ENCODE results near the gene SNCB.

SNCB gene

DNA sequence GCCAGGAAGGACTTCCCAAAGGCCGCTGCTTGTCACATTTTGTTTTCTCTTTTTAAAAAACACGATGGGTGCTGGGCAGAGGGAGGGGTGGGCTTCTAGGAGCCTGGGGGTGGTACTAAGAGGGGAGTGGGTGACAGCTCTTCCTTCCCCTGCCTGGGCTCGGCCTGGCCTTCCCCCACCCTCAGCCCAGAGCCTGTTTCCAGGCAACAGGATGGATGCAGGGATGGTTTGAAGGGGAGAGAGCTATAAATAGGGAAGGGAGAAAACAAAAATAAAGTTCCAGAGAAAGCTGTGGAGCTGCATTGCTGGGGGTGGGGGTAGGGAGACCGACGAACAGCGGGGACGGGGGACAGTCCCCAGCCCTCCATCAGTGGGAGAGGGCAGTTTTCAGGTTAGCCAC, 13.8 kb downstream of the SNCB start:
- FAIRE-seq (no peak), DNase-seq (ENCODE audit: insufficient read length) (no peak)
- TF ChIP-seq POLR2A (IDR thresholded peaks at IDR 0.05; ENCODE audit: low read depth, low read length) (no peak), TAF1 (IDR thresholded peaks at IDR 0.05; ENCODE audit: borderline replicate concordance, low read depth, low read length) (no peak), POLR2AphosphoS5 (IDR thresholded peaks at IDR 0.05; ENCODE audit: low read depth, low read length) (no peak)

DNA sequence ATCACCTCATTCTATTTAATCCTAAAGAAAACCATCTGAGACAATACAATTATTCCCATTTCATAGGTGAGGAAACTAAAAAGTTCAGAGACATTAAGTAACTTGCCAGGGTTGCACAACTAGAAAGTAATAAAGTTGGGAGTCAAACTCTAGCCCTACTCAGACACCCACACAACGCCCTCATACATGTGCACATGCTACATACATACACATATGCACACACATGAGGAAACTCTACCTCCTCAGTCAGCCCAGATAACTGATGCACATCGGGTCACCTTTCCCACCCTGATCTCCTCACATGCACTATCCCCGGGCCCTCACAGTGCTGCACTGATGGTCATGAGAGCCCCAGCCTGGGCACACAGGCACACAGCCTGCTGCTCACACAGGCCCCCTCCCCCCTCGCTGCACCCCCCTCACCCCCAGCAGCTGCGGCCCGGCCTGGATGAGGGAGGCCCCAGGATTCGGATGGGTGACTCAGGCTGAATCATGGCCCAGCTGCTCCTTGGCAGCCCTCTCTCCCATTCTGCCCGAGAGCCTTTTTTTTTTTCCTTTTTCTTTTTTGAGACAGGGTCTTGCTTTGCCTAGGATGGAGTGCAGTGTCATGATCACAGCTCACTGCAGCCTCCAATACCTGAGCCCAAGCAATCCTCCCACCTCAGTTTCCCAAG, 15.4 kb downstream of the SNCB start:
- FAIRE-seq: no peak
- TF ChIP-seq POLR2AphosphoS5 (IDR thresholded peaks at IDR 0.05; ENCODE audit: low read depth, low read length) (no peak), POLR2A (IDR thresholded peaks at IDR 0.05; ENCODE audit: low read depth, low read length) (no peak), TAF1 (IDR thresholded peaks at IDR 0.05; ENCODE audit: borderline replicate concordance, low read depth, low read length) (no peak)

DNA sequence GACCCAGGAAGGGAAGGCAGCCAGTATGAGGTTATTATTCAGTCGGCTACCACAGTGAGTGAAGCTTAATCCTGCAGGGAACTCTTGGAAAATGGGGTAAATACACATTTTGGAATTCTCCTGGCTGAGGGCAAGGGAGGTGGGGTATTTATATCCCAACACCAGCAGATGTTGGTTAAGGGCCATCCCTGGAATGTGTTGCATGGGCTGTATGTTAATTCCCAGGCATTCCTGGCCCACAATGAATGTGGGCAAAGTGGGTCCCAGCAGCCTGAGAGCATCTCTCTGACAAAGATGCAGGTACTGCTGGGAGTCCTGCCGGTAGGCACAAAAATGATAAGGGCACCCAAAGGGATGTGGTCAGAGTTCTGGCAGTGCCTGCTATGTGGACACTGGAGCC, 17.5 kb downstream of the SNCB start:
- DNase-seq (ENCODE audit: insufficient read length) (no peak), FAIRE-seq (no peak)
- no peak for TF ChIP-seq POLR2AphosphoS5 (IDR thresholded peaks at IDR 0.05; ENCODE audit: low read depth, low read length)

More for the DNA sequence above, 15.4 kb downstream of the SNCB start:
- DNase-seq (ENCODE audit: insufficient read length): no peak

DNA sequence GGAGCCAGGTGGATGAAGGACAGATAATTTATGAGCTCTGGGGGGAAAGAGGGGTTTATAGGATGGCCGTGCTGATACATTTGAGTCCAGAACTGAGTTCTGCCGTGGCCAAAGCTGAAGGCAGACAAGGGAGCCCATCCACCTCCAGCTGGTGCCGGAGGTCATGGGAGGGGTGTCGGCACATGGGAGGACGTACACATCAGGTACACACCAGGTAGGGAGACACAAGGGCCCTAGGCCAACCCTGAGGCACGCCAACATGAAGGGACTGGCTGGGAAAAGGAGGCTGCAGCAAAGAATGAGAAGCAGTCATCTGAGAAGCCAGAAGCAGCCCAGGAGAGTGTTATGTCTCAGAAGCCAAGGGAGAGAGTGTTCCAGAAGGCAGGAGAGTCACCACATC, 18.3 kb downstream of the SNCB start:
- TF ChIP-seq POLR2AphosphoS5 (IDR thresholded peaks at IDR 0.05; ENCODE audit: low read depth, low read length): no peak
- no peak for FAIRE-seq
- DNase-seq (ENCODE audit: insufficient read length): no peak

DNA sequence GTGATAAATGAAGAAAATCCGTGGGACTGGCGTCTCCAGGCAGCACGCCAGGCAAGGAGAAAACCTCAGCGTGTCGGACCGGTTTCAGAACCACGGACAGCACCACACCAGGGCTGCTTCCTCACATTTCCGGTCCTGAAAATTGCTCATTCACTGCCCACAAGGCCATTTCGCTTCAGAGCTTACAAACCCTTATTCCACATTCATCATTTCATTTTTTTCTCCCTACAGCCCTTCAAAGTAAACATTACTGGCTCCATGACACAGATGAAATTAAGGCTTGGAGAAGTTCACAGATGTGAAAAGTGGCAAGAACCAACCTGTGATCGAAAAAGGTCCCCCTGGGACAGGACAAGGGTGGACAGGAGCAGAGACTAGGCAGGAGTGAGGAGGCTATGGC, 18.9 kb downstream of the SNCB start:
- TF ChIP-seq POLR2A (IDR thresholded peaks at IDR 0.05; ENCODE audit: low read depth, low read length) (no peak), TAF1 (IDR thresholded peaks at IDR 0.05; ENCODE audit: borderline replicate concordance, low read depth, low read length) (no peak), POLR2AphosphoS5 (IDR thresholded peaks at IDR 0.05; ENCODE audit: low read depth, low read length) (no peak)
- no peak for FAIRE-seq
- no peak for DNase-seq (ENCODE audit: insufficient read length)

DNA sequence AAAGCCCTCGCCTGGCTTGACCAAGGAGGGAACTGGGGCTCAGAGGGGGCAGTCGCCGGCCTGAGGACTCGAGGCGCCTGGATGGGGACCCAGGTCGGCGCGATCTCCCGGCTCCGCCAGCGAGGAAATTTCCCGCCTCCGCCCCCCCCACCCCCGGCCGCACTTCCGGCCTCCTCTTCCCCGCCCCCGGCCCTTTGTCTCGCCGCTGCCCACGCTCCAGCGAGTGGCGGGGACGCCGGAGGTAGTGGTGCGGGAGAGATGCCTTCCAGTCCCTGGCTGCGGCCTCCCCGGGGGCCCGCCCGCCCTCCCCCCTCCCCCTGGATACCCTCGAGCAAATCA, 19.9 kb downstream of the SNCB start:
- FAIRE-seq (no peak), DNase-seq (ENCODE audit: insufficient read length) (peak; percentile 46)
- no peak for TF ChIP-seq TAF1 (IDR thresholded peaks at IDR 0.05; ENCODE audit: borderline replicate concordance, low read depth, low read length)
- TF ChIP-seq POLR2A (IDR thresholded peaks at IDR 0.05; ENCODE audit: low read depth, low read length): no peak
- TF ChIP-seq POLR2AphosphoS5 (IDR thresholded peaks at IDR 0.05; ENCODE audit: low read depth, low read length): no peak

DNA sequence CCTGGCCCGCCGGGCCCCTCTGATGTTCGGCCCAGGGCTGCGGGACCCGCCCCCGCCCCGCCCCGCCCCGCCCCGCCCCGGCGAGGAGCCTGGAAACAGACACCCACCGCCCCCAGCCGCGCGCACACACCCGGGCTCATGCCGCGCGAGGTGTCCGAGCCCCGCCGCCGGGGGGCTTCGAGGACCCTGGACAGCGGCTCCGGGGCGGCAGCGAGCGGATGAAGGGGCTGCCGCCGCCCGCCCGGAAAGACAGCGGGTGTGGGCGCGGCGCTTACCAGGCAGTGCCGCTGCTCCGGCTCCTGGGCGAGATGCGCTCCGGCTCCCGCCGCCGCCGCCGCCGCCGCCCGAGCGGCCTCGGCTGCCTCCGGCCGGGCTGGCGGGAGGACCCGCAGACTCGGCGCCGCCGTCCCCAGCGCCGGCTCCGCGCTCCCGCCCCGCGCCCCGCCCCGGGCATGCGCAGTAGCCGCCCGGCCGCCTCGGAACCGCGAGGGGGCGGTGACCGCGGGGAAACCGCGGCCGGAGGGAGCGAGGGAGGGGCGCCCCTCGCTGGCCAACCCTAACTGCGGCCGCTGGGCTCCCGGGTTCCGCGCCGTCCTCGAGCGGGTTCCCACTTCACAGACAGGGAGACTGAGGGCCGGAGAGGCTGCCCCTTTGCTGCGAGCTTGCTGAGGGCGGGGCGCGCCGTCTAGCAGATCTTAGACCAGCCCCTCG, 20.5 kb downstream of the SNCB start, which contains the start of gene GPRIN1:
TSS of gene GPRIN1 (minus strand) at position 433 of the 711 bp plus-strand sequence. CDS start 10,322 bp downstream, outside the sequence.
- peak; percentile 93 for DNase-seq (ENCODE audit: insufficient read length)
- TF ChIP-seq TAF1 (IDR thresholded peaks at IDR 0.05; ENCODE audit: borderline replicate concordance, low read depth, low read length): no peak
- no peak for TF ChIP-seq POLR2AphosphoS5 (IDR thresholded peaks at IDR 0.05; ENCODE audit: low read depth, low read length)
- no peak; the same call in 1 of the 2 replicates for TF ChIP-seq POLR2A (IDR thresholded peaks at IDR 0.05; ENCODE audit: low read depth, low read length)
- FAIRE-seq: peak; percentile 91

DNA sequence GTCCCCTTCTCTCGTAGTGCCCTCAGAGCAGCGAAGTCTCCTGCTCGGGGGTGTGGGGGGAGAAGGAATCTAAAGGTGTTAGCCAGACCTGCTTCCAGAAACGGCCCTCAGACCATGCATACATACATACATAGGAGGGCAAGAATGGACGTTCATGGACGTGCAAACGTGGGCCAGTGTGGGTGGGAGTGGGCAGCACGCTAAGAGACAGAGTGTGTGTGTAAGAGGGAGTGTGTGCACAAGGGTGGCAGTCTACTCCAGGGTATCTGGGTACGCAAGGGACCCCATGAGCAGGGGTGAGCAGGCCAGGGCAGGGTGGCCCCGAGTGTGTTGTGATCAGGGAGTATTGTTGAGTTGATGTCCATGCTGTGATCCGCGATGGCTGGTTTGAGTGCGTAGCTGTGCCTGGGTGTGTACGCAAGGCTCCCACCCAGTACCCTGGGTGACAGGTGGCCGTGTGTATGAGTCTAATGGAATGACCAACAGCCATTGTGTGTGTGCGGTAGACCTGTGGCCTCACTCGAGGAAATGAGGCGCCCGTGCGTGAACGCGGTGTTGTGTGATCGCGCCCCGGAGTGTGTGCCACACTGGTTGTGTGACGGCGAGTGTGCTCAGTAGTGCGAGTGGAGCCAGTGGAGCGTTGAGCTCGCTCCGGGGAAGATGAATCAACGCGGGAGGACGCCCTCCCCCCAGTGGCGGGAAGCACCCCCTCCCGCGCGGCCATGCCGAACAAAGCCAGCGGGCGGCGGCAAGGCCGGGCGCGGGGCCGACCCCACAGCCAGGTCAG, 21.2 kb downstream of the SNCB start:
- TF ChIP-seq POLR2A (IDR thresholded peaks at IDR 0.05; ENCODE audit: low read depth, low read length) (no peak), TAF1 (IDR thresholded peaks at IDR 0.05; ENCODE audit: borderline replicate concordance, low read depth, low read length) (no peak), POLR2AphosphoS5 (IDR thresholded peaks at IDR 0.05; ENCODE audit: low read depth, low read length) (no peak)
- no peak for DNase-seq (ENCODE audit: insufficient read length)
- FAIRE-seq: peak; percentile 38

DNA sequence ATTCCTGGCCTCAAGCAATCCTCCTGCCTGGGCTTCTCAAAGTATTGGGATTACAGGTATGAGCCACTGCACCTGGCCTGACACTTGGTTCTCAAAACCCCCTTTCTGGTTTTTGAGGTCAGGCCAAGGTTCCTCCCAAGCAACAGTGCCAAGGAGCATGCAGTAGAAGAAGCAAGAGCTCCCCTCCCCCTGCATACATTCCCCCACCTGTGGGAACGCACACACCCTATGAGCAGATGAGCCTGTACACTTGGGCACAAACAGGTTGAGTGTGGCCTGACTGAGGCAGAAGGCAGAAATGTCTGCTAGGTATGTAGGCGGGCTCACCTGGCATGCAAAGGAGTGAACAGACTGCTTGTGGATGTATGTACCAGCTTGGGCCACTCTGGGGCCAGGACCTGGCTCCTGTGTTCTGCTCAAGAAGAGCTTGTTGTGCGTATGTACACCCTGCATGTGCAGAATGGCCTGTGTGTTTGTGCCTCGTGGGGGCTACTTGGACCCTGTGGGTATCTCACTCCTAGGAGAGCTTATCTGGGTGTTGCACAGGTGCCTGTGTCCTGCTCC, 22.1 kb downstream of the SNCB start:
- FAIRE-seq (no peak), DNase-seq (ENCODE audit: insufficient read length) (no peak)
- no peak for TF ChIP-seq POLR2A (IDR thresholded peaks at IDR 0.05; ENCODE audit: low read depth, low read length)
- TF ChIP-seq POLR2AphosphoS5 (IDR thresholded peaks at IDR 0.05; ENCODE audit: low read depth, low read length): no peak
- TF ChIP-seq TAF1 (IDR thresholded peaks at IDR 0.05; ENCODE audit: borderline replicate concordance, low read depth, low read length): no peak

DNA sequence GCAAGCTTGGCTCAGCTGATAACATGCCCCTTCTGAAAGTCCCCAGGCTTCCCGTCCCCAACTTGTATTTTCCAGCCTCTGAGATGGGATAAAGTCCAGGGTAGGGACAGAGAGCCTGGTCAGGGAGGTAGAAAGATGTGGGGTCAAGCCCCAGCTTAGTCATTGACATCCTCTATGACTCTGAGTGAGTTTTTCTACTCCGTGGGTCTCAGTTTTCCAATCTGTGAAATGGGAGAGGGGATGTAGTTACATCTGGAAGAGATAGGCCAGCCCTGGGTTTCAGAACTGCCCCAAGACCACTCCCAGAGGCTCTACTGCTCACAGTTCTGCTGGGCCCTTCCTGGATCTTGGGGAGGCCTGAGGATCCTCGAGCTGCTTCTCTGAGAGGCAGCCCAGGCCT, 23.5 kb downstream of the SNCB start:
- no peak for DNase-seq (ENCODE audit: insufficient read length)
- FAIRE-seq: no peak
- TF ChIP-seq POLR2AphosphoS5 (IDR thresholded peaks at IDR 0.05; ENCODE audit: low read depth, low read length) (no peak), POLR2A (IDR thresholded peaks at IDR 0.05; ENCODE audit: low read depth, low read length) (no peak), TAF1 (IDR thresholded peaks at IDR 0.05; ENCODE audit: borderline replicate concordance, low read depth, low read length) (no peak)

DNA sequence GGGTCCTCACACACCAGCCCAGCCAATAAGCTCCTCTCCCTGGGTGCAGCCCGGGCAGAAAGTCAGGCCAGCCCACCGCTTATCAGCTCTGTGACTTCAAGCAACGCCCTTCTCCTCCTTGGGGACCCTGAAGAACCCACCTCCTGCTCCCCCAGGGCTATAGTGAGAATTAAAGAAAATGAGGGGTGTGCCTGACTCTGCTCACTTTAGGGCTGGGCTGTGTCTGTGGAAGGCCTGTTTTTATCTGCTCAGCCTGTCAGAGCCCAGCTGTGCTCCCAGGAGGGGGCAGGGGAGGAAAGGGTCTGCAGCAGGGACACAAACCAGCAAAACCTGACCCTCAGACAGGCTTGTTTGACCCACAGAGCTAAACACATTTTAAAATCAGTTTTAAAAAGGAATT, 24.3 kb downstream of the SNCB start:
- DNase-seq (ENCODE audit: insufficient read length) (no peak), FAIRE-seq (no peak)
- no peak for TF ChIP-seq POLR2AphosphoS5 (IDR thresholded peaks at IDR 0.05; ENCODE audit: low read depth, low read length)
- no peak for TF ChIP-seq TAF1 (IDR thresholded peaks at IDR 0.05; ENCODE audit: borderline replicate concordance, low read depth, low read length)
- TF ChIP-seq POLR2A (IDR thresholded peaks at IDR 0.05; ENCODE audit: low read depth, low read length): no peak
